ENCODE data around the gene GPAM. TPM values are rescaled to one million over a fixed set of nuclear protein-coding genes. Genes with fewer than 3 reads are reported as not detected.

Gene GPAM
- total RNA-seq, 1 donor from 2014 or later: 10.0 TPM

- no peaks in the 10 kb centered on the region for H3K4me1 Mint-ChIP-seq (ENCODE audit: unreplicated experiment)
- TF ChIP-seq, protein P1, sequence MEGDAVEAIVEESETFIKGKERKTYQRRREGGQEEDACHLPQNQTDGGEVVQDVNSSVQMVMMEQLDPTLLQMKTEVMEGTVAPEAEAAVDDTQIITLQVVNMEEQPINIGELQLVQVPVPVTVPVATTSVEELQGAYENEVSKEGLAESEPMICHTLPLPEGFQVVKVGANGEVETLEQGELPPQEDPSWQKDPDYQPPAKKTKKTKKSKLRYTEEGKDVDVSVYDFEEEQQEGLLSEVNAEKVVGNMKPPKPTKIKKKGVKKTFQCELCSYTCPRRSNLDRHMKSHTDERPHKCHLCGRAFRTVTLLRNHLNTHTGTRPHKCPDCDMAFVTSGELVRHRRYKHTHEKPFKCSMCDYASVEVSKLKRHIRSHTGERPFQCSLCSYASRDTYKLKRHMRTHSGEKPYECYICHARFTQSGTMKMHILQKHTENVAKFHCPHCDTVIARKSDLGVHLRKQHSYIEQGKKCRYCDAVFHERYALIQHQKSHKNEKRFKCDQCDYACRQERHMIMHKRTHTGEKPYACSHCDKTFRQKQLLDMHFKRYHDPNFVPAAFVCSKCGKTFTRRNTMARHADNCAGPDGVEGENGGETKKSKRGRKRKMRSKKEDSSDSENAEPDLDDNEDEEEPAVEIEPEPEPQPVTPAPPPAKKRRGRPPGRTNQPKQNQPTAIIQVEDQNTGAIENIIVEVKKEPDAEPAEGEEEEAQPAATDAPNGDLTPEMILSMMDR (IDR thresholded peaks at IDR 0.05): no peak
- no peak for DNase-seq (ENCODE audit: extremely low spot score, unreplicated experiment)
- no peaks in the 10 kb centered on the region for H3K36me3 Mint-ChIP-seq (ENCODE audit: unreplicated experiment)
- H3K9me3 Mint-ChIP-seq (ENCODE audit: unreplicated experiment): no peaks in the 10 kb centered on the region
- H3K27me3 Mint-ChIP-seq (ENCODE audit: unreplicated experiment): no peaks in the 10 kb centered on the region
- no peak overlapping the region for H3K4me3 Mint-ChIP-seq (ENCODE audit: unreplicated experiment)
- H3K27ac Mint-ChIP-seq (ENCODE audit: unreplicated experiment): no peak overlapping the region
These were observed 26.1 kb upstream of the GPAM start for GRCh38 chr10:112209684-112210131.

DNA sequence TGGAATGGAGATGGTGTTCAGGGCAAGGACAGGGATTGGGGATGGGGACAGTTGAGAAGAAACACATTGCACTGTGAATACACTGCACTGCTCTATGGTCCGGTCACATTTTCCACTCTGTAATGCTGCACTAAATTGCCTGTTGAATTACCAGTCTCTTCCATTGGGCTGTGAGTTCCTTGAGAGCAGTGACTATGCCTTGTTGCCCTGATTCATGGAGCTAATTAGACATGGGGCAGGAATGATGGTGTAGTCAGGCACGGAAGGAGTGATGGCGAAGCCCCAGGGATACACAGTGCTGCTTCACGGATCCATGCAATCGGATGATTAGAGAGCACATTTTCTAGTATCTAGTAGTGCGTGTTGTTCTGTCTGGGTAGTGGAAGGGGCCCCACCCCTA lies 25.4 kb upstream of the GPAM start:
- DNase-seq (ENCODE audit: extremely low spot score, unreplicated experiment): no peak

GRCh38 chr10:112208292-112208691 lies 24.7 kb upstream of the GPAM start:
- Mint-ChIP-seq H3K9me3 (ENCODE audit: unreplicated experiment) (no peaks in the 10 kb centered on the region), H3K27ac (ENCODE audit: unreplicated experiment) (no peak overlapping the region), H3K27me3 (ENCODE audit: unreplicated experiment) (no peaks in the 10 kb centered on the region), H3K4me1 (ENCODE audit: unreplicated experiment) (no peaks in the 10 kb centered on the region), H3K4me3 (ENCODE audit: unreplicated experiment) (no peak overlapping the region), H3K36me3 (ENCODE audit: unreplicated experiment) (no peaks in the 10 kb centered on the region)
- DNase-seq (ENCODE audit: extremely low spot score, unreplicated experiment): no peak
- TF ChIP-seq, protein P1 (IDR thresholded peaks at IDR 0.05): no peak

More for the DNA sequence above, 25.4 kb upstream of the GPAM start:
- no peaks in the 10 kb centered on the region for H3K36me3 Mint-ChIP-seq (ENCODE audit: unreplicated experiment)
- H3K9me3 Mint-ChIP-seq (ENCODE audit: unreplicated experiment): no peaks in the 10 kb centered on the region
- no peaks in the 10 kb centered on the region for H3K27me3 Mint-ChIP-seq (ENCODE audit: unreplicated experiment)
- H3K27ac Mint-ChIP-seq (ENCODE audit: unreplicated experiment): no peak overlapping the region
- TF ChIP-seq, protein P1 (IDR thresholded peaks at IDR 0.05): no peak
- H3K4me3 Mint-ChIP-seq (ENCODE audit: unreplicated experiment): no peak overlapping the region
- H3K4me1 Mint-ChIP-seq (ENCODE audit: unreplicated experiment): no peaks in the 10 kb centered on the region

DNA sequence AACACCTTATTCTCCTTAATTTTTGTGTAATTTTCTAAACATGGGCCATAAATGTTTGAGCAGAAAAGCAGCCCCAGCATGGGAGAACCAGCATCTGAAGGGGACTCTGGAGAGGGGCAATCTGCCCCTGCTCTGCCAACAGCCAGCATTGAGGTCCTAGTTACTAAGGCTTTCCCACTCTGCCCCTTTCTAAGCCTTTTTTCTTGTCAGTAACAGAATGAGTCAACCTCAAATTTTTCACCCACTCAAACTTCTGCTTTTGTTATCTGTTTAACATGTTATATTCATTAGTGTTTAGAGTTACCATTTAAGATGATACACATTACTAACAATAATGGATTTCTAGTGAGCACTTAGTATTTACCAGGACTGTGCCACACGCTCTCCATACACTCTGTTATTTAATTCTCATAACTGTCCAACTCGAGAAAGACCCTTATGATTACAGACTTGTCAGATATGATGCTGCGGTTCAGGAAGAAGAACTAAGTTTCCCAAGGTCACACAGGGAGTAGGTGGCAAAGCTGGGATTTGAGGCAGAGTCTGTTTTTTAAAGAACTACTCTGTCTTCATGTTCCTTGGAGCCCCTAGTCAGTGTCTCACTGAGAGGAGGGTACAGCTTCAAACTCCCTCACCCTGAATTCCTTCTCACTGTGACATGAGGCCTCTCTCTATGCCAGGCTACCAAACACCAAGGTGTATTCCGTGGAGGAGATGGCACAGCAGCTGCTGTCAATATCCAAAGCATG lies 19.9 kb upstream of the GPAM start:
- Mint-ChIP-seq H3K27me3 (ENCODE audit: unreplicated experiment) (no peaks in the 10 kb centered on the region), H3K9me3 (ENCODE audit: unreplicated experiment) (no peaks in the 10 kb centered on the region), H3K27ac (ENCODE audit: unreplicated experiment) (no peak overlapping the region), H3K4me3 (ENCODE audit: unreplicated experiment) (no peak overlapping the region), H3K4me1 (ENCODE audit: unreplicated experiment) (no peaks in the 10 kb centered on the region), H3K36me3 (ENCODE audit: unreplicated experiment) (no peaks in the 10 kb centered on the region)
- DNase-seq (ENCODE audit: extremely low spot score, unreplicated experiment): no peak
- TF ChIP-seq, protein P1 (IDR thresholded peaks at IDR 0.05): no peak

- no peaks in the 10 kb centered on the region for H3K4me1 Mint-ChIP-seq (ENCODE audit: unreplicated experiment)
- no peaks in the 10 kb centered on the region for H3K27me3 Mint-ChIP-seq (ENCODE audit: unreplicated experiment)
- H3K4me3 Mint-ChIP-seq (ENCODE audit: unreplicated experiment): no peak overlapping the region
- TF ChIP-seq, protein P1 (IDR thresholded peaks at IDR 0.05): no peak
- no peak overlapping the region for H3K27ac Mint-ChIP-seq (ENCODE audit: unreplicated experiment)
- H3K36me3 Mint-ChIP-seq (ENCODE audit: unreplicated experiment): no peaks in the 10 kb centered on the region
- DNase-seq (ENCODE audit: extremely low spot score, unreplicated experiment): no peak
- H3K9me3 Mint-ChIP-seq (ENCODE audit: unreplicated experiment): no peaks in the 10 kb centered on the region
These were observed 19.1 kb upstream of the GPAM start for GRCh38 chr10:112202561-112203241.

Measured in osteocyte (in vitro differentiated cells).